Activated B cell treated with CpG ODN at 0.5 μM for 24 hours (primary cell): ENCODE measurements around the gene KLRF1. TPM values are rescaled to one million over a fixed set of nuclear protein-coding genes. Genes with fewer than 3 reads are reported as not detected.

Source experiments
- ATAC-seq: fragments of 200-7000 bp; cut with Tn5 transposase; one replicate; pipeline ENCODE4 v1.10.0; 2021; ENCODE audit warnings: low read depth, mild to moderate bottlenecking, moderate library complexity
- CTCF ChIA-PET: fragments of 350-600 bp; sonication (Branson Sonifier 250); formaldehyde crosslinking; loops from one replicate; lab custom pipeline; 2021; ENCODE audit warnings: antibody characterized with exemption; lab: Charles Lee
- POLR2A ChIA-PET: fragments of 350-600 bp; sonication (Branson Sonifier 250); formaldehyde crosslinking; loops from one replicate; lab custom pipeline; 2021; ENCODE audit warnings: antibody characterized with exemption; lab: Charles Lee
- DNase-seq: peaks from one replicate; pipeline ENCODE4 v3.0.0; 2022
- H3K27ac Mint-ChIP-seq: one replicate; pipeline ENCODE4 v1.8.0; 2020; ENCODE audit warnings: mixed read lengths
- H3K27me3 Mint-ChIP-seq: one replicate; pipeline ENCODE4 v1.8.0; 2021; ENCODE audit warnings: mixed read lengths
- H3K36me3 Mint-ChIP-seq: one replicate; pipeline ENCODE4 v1.8.0; 2021; ENCODE audit warnings: low read depth, mixed read lengths
- H3K4me1 Mint-ChIP-seq: one replicate; pipeline ENCODE4 v1.8.0; 2021; ENCODE audit warnings: mixed read lengths
- H3K4me3 Mint-ChIP-seq: one replicate; pipeline ENCODE4 v1.8.0; 2020; ENCODE audit warnings: mild to moderate bottlenecking, mixed read lengths
- H3K9me3 Mint-ChIP-seq: one replicate; pipeline ENCODE4 v1.8.0; 2020; ENCODE audit warnings: mixed read lengths
- intact Hi-C: fragments of 100-400 bp; cut with micrococcal nuclease; formaldehyde crosslinking; loops from one replicate; pipeline ENCODE4 v1.15.1; 2024
- total RNA-seq: library from RNA; stranded (reverse); gene quantifications from 2 replicates; pipeline ENCODE4 v1.2.3, GENCODE V29; 2022
- TF ChIP-seq, protein P1 (sequence below): fragments of 200-600 bp; IDR thresholded peaks from one replicate; pipeline ENCODE4 v1.8.0; 2022; ENCODE audit warnings: antibody characterized with exemption, mild to moderate bottlenecking

Gene KLRF1
- total RNA-seq, 1 donor from 2014 or later = 0.67 TPM

DNA sequence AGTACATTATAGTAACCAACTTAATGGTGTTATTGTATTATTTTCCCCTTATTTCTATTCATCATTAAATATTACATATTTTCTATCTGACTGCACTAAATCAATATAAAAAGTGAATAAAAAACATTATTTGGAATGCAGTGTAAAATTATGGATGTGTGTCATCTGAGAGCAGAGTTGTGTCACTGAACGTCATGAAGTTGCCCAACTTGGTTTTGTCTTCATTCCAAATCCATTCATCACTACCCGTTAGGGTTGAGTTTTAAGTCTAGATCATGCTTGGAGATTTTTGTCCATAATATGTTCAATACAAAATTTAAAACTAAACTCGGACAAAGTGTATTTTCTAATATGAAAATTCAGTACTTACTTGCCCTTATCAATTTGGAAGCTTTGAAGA is 16.1 kb downstream of the KLRF1 start:
- H3K27ac Mint-ChIP-seq = no peak overlapping the region
- H3K36me3 Mint-ChIP-seq = peaks cover 3% of the 10 kb centered on the region
- H3K4me3 Mint-ChIP-seq = no peak overlapping the region
- H3K27me3 Mint-ChIP-seq = peaks cover 4% of the 10 kb centered on the region
- DNase-seq = no peak
- ChIA-PET CTCF (no interaction called here), POLR2A (no interaction called here)
- intact Hi-C loops = no loop called here
- peaks cover 9% of the 10 kb centered on the region for H3K9me3 Mint-ChIP-seq
- TF ChIP-seq, protein P1, sequence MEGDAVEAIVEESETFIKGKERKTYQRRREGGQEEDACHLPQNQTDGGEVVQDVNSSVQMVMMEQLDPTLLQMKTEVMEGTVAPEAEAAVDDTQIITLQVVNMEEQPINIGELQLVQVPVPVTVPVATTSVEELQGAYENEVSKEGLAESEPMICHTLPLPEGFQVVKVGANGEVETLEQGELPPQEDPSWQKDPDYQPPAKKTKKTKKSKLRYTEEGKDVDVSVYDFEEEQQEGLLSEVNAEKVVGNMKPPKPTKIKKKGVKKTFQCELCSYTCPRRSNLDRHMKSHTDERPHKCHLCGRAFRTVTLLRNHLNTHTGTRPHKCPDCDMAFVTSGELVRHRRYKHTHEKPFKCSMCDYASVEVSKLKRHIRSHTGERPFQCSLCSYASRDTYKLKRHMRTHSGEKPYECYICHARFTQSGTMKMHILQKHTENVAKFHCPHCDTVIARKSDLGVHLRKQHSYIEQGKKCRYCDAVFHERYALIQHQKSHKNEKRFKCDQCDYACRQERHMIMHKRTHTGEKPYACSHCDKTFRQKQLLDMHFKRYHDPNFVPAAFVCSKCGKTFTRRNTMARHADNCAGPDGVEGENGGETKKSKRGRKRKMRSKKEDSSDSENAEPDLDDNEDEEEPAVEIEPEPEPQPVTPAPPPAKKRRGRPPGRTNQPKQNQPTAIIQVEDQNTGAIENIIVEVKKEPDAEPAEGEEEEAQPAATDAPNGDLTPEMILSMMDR = no peak
- no peaks in the 10 kb centered on the region for H3K4me1 Mint-ChIP-seq
- ATAC-seq = no peak

DNA sequence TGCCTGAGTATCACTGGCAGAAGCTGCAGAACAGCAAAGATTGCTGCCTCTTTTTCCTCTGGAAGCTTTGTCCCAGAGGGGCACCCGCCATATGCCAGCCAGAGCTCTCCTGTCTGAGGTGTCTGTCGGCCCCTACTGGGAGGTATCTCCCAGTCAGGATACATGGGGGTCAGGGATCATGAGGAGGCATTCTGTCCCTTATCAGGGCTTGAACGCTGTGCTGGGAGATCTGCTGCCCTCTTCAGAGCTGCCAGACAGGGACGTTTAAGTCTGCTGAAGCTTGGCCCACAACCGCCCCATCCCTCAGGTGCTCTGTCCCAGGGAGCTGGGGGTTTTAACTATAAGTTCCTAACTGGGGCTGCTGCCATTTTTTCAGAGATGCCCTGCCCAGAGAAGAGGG is 21.6 kb downstream of the KLRF1 start:
- TF ChIP-seq, protein P1 = no peak
- Mint-ChIP-seq H3K36me3 (peaks cover 31% of the 10 kb centered on the region), H3K27me3 (peaks cover 4% of the 10 kb centered on the region), H3K4me1 (no peaks in the 10 kb centered on the region), H3K4me3 (no peak overlapping the region), H3K27ac (no peak overlapping the region), H3K9me3 (peaks cover 9% of the 10 kb centered on the region)
- DNase-seq = no peak
- ChIA-PET POLR2A (no interaction called here), CTCF (interaction anchor here (1.7 kb wide), 1 partner anchor 98 kb away, joined by 4 read pairs; no protein-coding TSS in a partner anchor)
- intact Hi-C loops = no loop called here
- no peak for ATAC-seq

DNA sequence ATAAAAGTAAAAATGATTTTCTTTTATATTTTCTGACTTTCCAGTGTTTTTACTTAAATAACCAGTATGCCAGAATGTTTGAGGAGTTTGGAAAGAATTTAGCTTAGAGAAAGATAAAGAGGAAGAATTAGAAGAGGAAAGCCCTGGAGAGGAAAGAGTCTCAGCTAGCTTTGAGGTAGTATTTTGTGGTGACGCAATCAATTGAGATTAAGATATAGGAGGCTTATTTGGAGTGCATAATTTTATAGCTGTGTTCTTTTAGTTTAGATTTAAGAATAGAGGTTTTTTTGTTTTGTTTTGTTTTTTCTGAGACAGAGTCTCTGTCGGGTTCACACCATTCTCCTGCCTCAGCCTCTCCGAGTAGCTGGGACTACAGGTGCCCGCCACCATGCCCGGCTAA is 23.8 kb downstream of the KLRF1 start:
- DNase-seq (no peak), ATAC-seq (no peak)
- TF ChIP-seq, protein P1 = no peak
- Mint-ChIP-seq H3K27me3 (no peaks in the 10 kb centered on the region), H3K4me1 (no peaks in the 10 kb centered on the region), H3K36me3 (peaks cover 48% of the 10 kb centered on the region), H3K9me3 (peaks cover 9% of the 10 kb centered on the region), H3K27ac (no peak overlapping the region), H3K4me3 (no peak overlapping the region)
- ChIA-PET CTCF (no interaction called here), POLR2A (no interaction called here)
- intact Hi-C loops = no loop called here

DNA sequence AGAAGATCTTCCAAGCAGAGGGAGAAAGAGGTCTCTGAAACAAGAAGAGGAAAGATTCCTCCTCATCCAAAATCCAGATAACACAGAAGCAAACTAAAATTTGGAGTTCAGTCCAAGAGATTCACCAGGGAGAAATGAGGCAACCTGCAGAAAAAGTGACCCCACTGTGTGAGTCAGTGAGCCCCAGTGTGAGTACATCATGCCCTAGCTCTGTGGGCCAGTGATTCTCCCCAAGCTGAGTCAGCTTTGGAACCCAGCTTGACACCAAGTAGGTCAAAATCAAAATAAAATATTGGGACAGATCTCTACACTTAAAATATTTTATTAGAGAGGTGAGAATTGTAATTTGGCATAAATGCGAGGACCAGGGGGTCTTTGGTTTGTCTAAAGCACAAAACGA is 24.6 kb downstream of the KLRF1 start:
- no peak overlapping the region for H3K27ac Mint-ChIP-seq
- DNase-seq (no peak), ATAC-seq (no peak)
- POLR2A ChIA-PET = no interaction called here
- TF ChIP-seq, protein P1 = no peak
- CTCF ChIA-PET = interaction anchor here (0.6 kb wide), 1 partner anchor 22 kb away, joined by 3 read pairs; no protein-coding TSS in a partner anchor
- peaks cover 2% of the 10 kb centered on the region for H3K4me1 Mint-ChIP-seq
- H3K27me3 Mint-ChIP-seq = no peaks in the 10 kb centered on the region
- H3K9me3 Mint-ChIP-seq = peaks cover 5% of the 10 kb centered on the region
- intact Hi-C loops = no loop called here
- H3K36me3 Mint-ChIP-seq = peaks cover 55% of the 10 kb centered on the region
- H3K4me3 Mint-ChIP-seq = no peak overlapping the region

DNA sequence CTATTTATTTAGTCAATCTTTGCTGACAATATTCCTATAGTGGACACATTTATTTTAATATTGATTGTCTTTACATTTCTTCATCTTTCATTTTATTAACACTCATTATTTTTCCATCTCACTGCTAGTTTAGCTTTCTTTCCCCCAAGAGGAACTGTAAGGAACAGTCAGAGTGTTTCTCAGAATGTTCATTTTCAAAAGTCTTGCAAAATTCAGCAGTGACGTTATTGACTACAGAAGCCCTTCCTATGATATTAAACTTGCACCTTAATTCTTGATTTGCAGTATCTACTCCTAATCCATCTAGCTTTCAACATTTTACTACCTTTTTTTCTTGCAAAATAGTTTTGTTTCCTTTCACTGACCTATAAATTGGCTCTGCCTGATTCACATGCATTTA is 28.9 kb downstream of the KLRF1 start:
- Mint-ChIP-seq H3K27me3 (no peaks in the 10 kb centered on the region), H3K9me3 (no peaks in the 10 kb centered on the region), H3K36me3 (peaks cover 69% of the 10 kb centered on the region), H3K4me3 (no peak overlapping the region), H3K27ac (no peak overlapping the region), H3K4me1 (peaks cover 5% of the 10 kb centered on the region)
- TF ChIP-seq, protein P1 = no peak
- CTCF ChIA-PET = no interaction called here
- DNase-seq = no peak
- ATAC-seq = no peak
- POLR2A ChIA-PET = no interaction called here
- intact Hi-C loops = no loop called here
